ENCODE results near the gene CHI3L1.

The CHI3L1 gene

GRCh38 chr1:203227371-203228083 is 41.0 kb upstream of the CHI3L1 start:
- TF ChIP-seq TEAD4 (IDR thresholded peaks at IDR 0.05) (no peak), TAF1 (IDR thresholded peaks at IDR 0.05; ENCODE audit: low read depth) (no peak), TCF12 (IDR thresholded peaks at IDR 0.05; ENCODE audit: low read depth) (no peak), RAD21 (IDR thresholded peaks at IDR 0.05; ENCODE audit: low read depth) (no peak), ZBTB7A (IDR thresholded peaks at IDR 0.05; ENCODE audit: low read depth) (no peak), NFIC (IDR thresholded peaks at IDR 0.05) (no peak), FOXM1 (IDR thresholded peaks at IDR 0.05; ENCODE audit: borderline replicate concordance, low read depth) (no peak), CEBPB (IDR thresholded peaks at IDR 0.05) (no peak), CREB1 (IDR thresholded peaks at IDR 0.05; ENCODE audit: low read depth) (no peak)

DNA sequence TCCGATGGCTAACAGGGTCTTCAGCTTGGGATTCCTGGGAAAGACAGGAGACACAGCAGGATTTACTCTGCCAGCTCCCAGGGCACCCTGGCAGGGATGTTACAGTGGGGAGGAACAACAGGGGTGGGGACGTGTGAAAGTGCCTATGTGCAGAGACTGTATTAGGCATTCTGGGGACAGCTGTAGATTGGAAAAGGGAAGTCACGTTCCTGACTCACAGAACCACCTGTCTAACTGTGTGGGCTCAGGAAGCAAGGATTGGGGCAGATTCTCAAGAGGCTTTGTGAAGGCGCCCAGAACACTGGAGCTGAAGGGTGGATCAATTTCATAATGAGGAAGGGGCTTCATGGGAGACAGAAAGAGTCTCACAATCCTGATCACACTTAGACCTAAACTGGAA is 38.6 kb upstream of the CHI3L1 start:
- TF ChIP-seq FOXM1 (IDR thresholded peaks at IDR 0.05; ENCODE audit: borderline replicate concordance, low read depth) = no peak
- TF ChIP-seq ZBTB7A (IDR thresholded peaks at IDR 0.05; ENCODE audit: low read depth) = no peak
- no peak for TF ChIP-seq CREB1 (IDR thresholded peaks at IDR 0.05; ENCODE audit: low read depth)
- no peak for TF ChIP-seq EGR1 (IDR thresholded peaks at IDR 0.05)
- no peak for TF ChIP-seq TCF12 (IDR thresholded peaks at IDR 0.05; ENCODE audit: low read depth)
- no peak for TF ChIP-seq EP300 (IDR thresholded peaks at IDR 0.05; ENCODE audit: borderline replicate concordance)
- TF ChIP-seq TAF1 (IDR thresholded peaks at IDR 0.05; ENCODE audit: low read depth) = no peak
- no peak for TF ChIP-seq MAX (IDR thresholded peaks at IDR 0.05)
- TF ChIP-seq RAD21 (IDR thresholded peaks at IDR 0.05; ENCODE audit: low read depth) = no peak
- TF ChIP-seq NFIC (IDR thresholded peaks at IDR 0.05) = no peak
- no peak for TF ChIP-seq TEAD4 (IDR thresholded peaks at IDR 0.05)
- no peak for TF ChIP-seq REST (IDR thresholded peaks at IDR 0.05; ENCODE audit: low read depth)
- no peak for TF ChIP-seq CEBPB (IDR thresholded peaks at IDR 0.05)
- TF ChIP-seq, protein P1, sequence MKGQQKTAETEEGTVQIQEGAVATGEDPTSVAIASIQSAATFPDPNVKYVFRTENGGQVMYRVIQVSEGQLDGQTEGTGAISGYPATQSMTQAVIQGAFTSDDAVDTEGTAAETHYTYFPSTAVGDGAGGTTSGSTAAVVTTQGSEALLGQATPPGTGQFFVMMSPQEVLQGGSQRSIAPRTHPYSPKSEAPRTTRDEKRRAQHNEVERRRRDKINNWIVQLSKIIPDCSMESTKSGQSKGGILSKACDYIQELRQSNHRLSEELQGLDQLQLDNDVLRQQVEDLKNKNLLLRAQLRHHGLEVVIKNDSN (IDR thresholded peaks at IDR 0.05) = no peak
- TF ChIP-seq YY1 (IDR thresholded peaks at IDR 0.05; ENCODE audit: low read depth) = no peak

DNA sequence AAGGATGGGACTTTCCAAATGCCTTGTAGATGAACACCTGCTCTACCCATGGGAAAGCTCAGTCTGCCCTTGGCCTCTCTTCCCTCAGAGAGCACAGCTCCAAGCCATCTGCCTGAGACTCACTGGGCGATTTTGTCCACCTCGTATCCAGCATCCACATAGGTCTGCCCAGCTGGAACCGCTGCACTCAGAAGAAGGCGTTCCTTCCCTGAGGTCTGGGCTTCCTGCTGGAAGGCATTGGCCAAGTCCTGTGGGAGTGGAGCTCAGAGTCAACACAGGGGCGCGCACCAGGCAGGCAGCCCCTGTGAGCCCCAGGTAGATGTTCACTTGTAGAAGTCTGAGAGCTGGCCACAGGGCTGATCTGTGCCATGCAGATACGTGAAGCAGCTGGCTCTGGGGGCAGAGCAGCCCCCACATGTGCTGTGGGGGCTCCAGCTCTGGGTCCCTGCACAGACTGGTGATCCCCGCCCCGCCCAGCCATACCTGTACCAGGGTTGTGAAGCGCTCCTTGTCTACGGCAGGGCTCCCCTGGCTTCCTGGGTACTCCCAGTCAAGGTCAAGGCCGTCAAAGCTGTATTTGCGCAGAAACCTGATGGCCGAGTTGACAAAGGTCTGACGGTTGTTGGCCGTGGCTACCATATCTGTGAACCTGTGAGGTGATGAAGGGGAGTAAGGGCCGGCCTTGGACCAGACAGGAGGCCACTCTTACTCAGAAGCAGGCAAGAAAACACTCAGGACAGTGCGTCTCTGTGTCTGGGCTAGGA is 36.7 kb upstream of the CHI3L1 start:
- no peak for TF ChIP-seq REST (IDR thresholded peaks at IDR 0.05; ENCODE audit: low read depth)
- no peak for TF ChIP-seq CREB1 (IDR thresholded peaks at IDR 0.05; ENCODE audit: low read depth)
- no peak for TF ChIP-seq NFIC (IDR thresholded peaks at IDR 0.05)
- TF ChIP-seq RAD21 (IDR thresholded peaks at IDR 0.05; ENCODE audit: low read depth) = no peak
- no peak for TF ChIP-seq CEBPB (IDR thresholded peaks at IDR 0.05)
- TF ChIP-seq, protein P1 (IDR thresholded peaks at IDR 0.05) = no peak
- TF ChIP-seq YY1 (IDR thresholded peaks at IDR 0.05; ENCODE audit: low read depth) = no peak
- TF ChIP-seq TCF12 (IDR thresholded peaks at IDR 0.05; ENCODE audit: low read depth) = no peak
- no peak for TF ChIP-seq TAF1 (IDR thresholded peaks at IDR 0.05; ENCODE audit: low read depth)
- no peak for TF ChIP-seq ZBTB7A (IDR thresholded peaks at IDR 0.05; ENCODE audit: low read depth)
- no peak for TF ChIP-seq MAX (IDR thresholded peaks at IDR 0.05)

DNA sequence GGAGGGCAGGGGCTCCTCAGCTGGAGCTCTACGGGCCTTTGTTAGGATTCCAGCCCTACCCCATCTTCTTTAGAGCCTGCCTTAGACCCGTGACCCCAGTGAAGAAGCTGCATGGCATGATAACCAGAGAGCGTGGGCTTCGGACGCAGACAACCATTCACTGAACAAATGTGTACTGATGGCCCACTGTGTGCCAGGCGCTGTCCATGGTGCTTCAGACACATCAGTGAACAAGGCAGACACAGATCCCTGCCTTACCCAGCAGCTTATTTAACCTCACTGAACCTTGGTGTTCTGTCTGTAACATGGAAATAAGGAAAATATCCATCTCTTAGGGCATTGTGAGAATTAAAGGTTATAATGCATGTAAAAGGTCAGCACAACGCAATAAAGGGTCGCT is 33.4 kb upstream of the CHI3L1 start:
- TF ChIP-seq MAX (IDR thresholded peaks at IDR 0.05) (0 out of 2 replicates have a peak, but pooled peaks have one; percentile 15), REST (IDR thresholded peaks at IDR 0.05; ENCODE audit: low read depth) (peak; percentile 95), ZBTB7A (IDR thresholded peaks at IDR 0.05; ENCODE audit: low read depth) (no peak)
